H9 (cell line): Measurements from ENCODE around the gene OR10D3. TPM values are rescaled to one million over a fixed set of nuclear protein-coding genes. Genes with fewer than 3 reads are reported as not detected.

ENCODE experiments used
- DNase-seq: peaks from one replicate; pipeline ENCODE4 v3.0.0-alpha.2; 2017
- H2AFZ ChIP-seq: one replicate; pipeline ENCODE4 v1.6.1; 2013; ENCODE audit warnings: mild to moderate bottlenecking, low read length, control low read depth, moderate library complexity
- H2AK5ac ChIP-seq: 2 replicates; pipeline ENCODE4 v1.6.1; 2013; ENCODE audit warnings: low read length, control low read depth, mixed read lengths; ENCODE audit not compliant: insufficient read length
- H2BK120ac ChIP-seq: one replicate; pipeline ENCODE4 v1.6.1; 2013; ENCODE audit warnings: low read depth, mild to moderate bottlenecking, low read length, control low read depth, inconsistent platforms; ENCODE audit not compliant: poor library complexity, severe bottlenecking
- H2BK12ac ChIP-seq: 2 replicates; pipeline ENCODE4 v1.6.1; 2013; ENCODE audit warnings: low read length, control low read depth, mixed read lengths, low read depth; ENCODE audit not compliant: insufficient read length
- H2BK15ac ChIP-seq: 2 replicates; pipeline ENCODE4 v1.6.1; 2013; ENCODE audit warnings: low read depth, low read length, control low read depth
- H2BK20ac ChIP-seq: one replicate; pipeline ENCODE4 v1.6.1; 2013; ENCODE audit warnings: low read depth, mild to moderate bottlenecking, low read length, control low read depth, inconsistent platforms; ENCODE audit not compliant: poor library complexity, severe bottlenecking
- H2BK5ac ChIP-seq: 2 replicates; pipeline ENCODE4 v1.6.1; 2013; ENCODE audit warnings: low read length, control low read depth, mixed read lengths; ENCODE audit not compliant: insufficient read length
- H3K14ac ChIP-seq: 2 replicates; pipeline ENCODE4 v1.6.1; 2013; ENCODE audit warnings: low read length, control low read depth; ENCODE audit not compliant: insufficient read depth
- H3K18ac ChIP-seq: 2 replicates; pipeline ENCODE4 v1.6.1; 2013; ENCODE audit warnings: low read depth, mild to moderate bottlenecking, mixed read lengths, low read length, control low read depth; ENCODE audit not compliant: insufficient read length
- H3K23ac ChIP-seq: 2 replicates; pipeline ENCODE4 v1.6.1; 2013; ENCODE audit warnings: low read length, control low read depth, mixed read lengths, low read depth; ENCODE audit not compliant: insufficient read length
- H3K23me2 ChIP-seq: 2 replicates; pipeline ENCODE4 v1.6.1; 2013; ENCODE audit warnings: low read depth, mild to moderate bottlenecking, mixed read lengths, low read length, control low read depth; ENCODE audit not compliant: insufficient read length, poor library complexity, severe bottlenecking
- H3K27ac ChIP-seq: 2 replicates; pipeline ENCODE4 v1.5.1; 2013; ENCODE audit warnings: low read length, control low read depth, mixed read lengths, low read depth; ENCODE audit not compliant: insufficient read length
- H3K27me3 ChIP-seq: 2 replicates; pipeline ENCODE4 v1.6.1; 2013; ENCODE audit warnings: low read length, control low read depth, inconsistent platforms; ENCODE audit not compliant: insufficient read depth
- H3K4ac ChIP-seq: 2 replicates; pipeline ENCODE4 v1.6.1; 2013; ENCODE audit warnings: low read depth, mild to moderate bottlenecking, control low read depth, inconsistent platforms, low read length, moderate library complexity
- H3K4me1 ChIP-seq: 2 replicates; pipeline ENCODE4 v1.6.1; 2013; ENCODE audit warnings: low read length, control low read depth, inconsistent platforms; ENCODE audit not compliant: insufficient read depth
- H3K4me2 ChIP-seq: 2 replicates; pipeline ENCODE4 v1.6.1; 2013; ENCODE audit warnings: low read length, control low read depth, mixed read lengths; ENCODE audit not compliant: insufficient read length, insufficient read depth
- H3K56ac ChIP-seq: 2 replicates; pipeline ENCODE4 v1.6.1; 2013; ENCODE audit warnings: low read depth, mild to moderate bottlenecking, mixed read lengths, low read length, control low read depth; ENCODE audit not compliant: insufficient read length
- H3K79me1 ChIP-seq: 2 replicates; pipeline ENCODE4 v1.6.1; 2013; ENCODE audit warnings: low read depth, mild to moderate bottlenecking, moderate library complexity, low read length, control low read depth, inconsistent platforms; ENCODE audit not compliant: insufficient read depth, poor library complexity, severe bottlenecking
- H3K79me2 ChIP-seq: 2 replicates; pipeline ENCODE4 v1.6.1; 2013; ENCODE audit warnings: low read length, control low read depth, inconsistent platforms; ENCODE audit not compliant: insufficient read depth
- H3K9ac ChIP-seq: 2 replicates; pipeline ENCODE4 v1.6.1; 2013; ENCODE audit warnings: low read length, control low read depth, mixed read lengths; ENCODE audit not compliant: insufficient read length; ENCODE audit errors: extremely low read depth
- H3K9me3 ChIP-seq: one replicate; pipeline ENCODE4 v1.6.1; 2013; ENCODE audit warnings: low read depth, low read length, inconsistent platforms; ENCODE audit not compliant: control insufficient read depth
- H3T11ph ChIP-seq: one replicate; pipeline ENCODE4 v1.6.1; 2013; ENCODE audit warnings: mild to moderate bottlenecking, low read length, control low read depth, inconsistent platforms
- H4K20me1 ChIP-seq: one replicate; pipeline ENCODE4 v1.6.1; 2013; ENCODE audit not compliant: control insufficient read depth, insufficient read length, insufficient read depth
- H4K5ac ChIP-seq: 2 replicates; pipeline ENCODE4 v1.6.1; 2013; ENCODE audit warnings: low read depth, mild to moderate bottlenecking, mixed read lengths, low read length, control low read depth; ENCODE audit not compliant: insufficient read length
- H4K8ac ChIP-seq: replicated peaks from 2 replicates; pipeline ENCODE4 v1.6.1; 2013; ENCODE audit warnings: low read length, control low read depth, mixed read lengths, low read depth; ENCODE audit not compliant: insufficient read length
- H4K91ac ChIP-seq: 2 replicates; pipeline ENCODE4 v1.6.1; 2013; ENCODE audit warnings: low read depth, mild to moderate bottlenecking, moderate library complexity, mixed read lengths, low read length, control low read depth; ENCODE audit not compliant: insufficient read length
- H3K27ac Mint-ChIP-seq, 3 experiments: 2 replicates in 2 of 3; 3 replicates in 1 of 3; pipeline ENCODE4 v1.8.0; 2020 to 2021; ENCODE audit warnings: mixed read lengths in 3 of 3, mild to moderate bottlenecking in 1 of 3, moderate library complexity in 1 of 3
- H3K27me3 Mint-ChIP-seq: 2 replicates; pipeline ENCODE4 v1.8.0; 2021; ENCODE audit warnings: low read depth, mild to moderate bottlenecking, moderate library complexity, mixed read lengths
- H3K36me3 Mint-ChIP-seq, 3 experiments: 2 replicates in 2 of 3; 3 replicates in 1 of 3; pipeline ENCODE4 v1.8.0; 2020 to 2021; ENCODE audit warnings: low read depth in 3 of 3, mixed read lengths in 3 of 3; ENCODE audit not compliant: insufficient read depth in 1 of 3
- H3K4me1 Mint-ChIP-seq, 2 experiments: 2 replicates each; pipeline ENCODE4 v1.8.0; 2020; ENCODE audit warnings: mixed read lengths in 2 of 2
- H3K4me3 Mint-ChIP-seq, 2 experiments: 2 replicates in 1 of 2; 3 replicates in 1 of 2; pipeline ENCODE4 v1.8.0; 2020 to 2021; ENCODE audit warnings: mild to moderate bottlenecking in 2 of 2, mixed read lengths in 2 of 2, moderate library complexity in 1 of 2
- H3K9me3 Mint-ChIP-seq, 2 experiments: 2 replicates in 1 of 2; 3 replicates in 1 of 2; pipeline ENCODE4 v1.8.0; 2020; ENCODE audit warnings: mild to moderate bottlenecking in 2 of 2, mixed read lengths in 2 of 2, moderate library complexity in 1 of 2
- WGBS: extraction: QIAGEN DNeasy Blood & Tissue Kit; methylation state at CpG from one replicate; pipeline ENCODE4 v1.1.7; 2013; ENCODE audit warnings: missing lambda C conversion rate, low lambda C conversion rate, mixed read lengths; ENCODE audit not compliant: insufficient read length; ENCODE audit errors: extremely low coverage; 5-methylcytosine and 5-hydroxymethylcytosine counted together
- total RNA-seq: library from RNA; stranded (reverse); gene quantifications from 2 replicates; pipeline ENCODE4 v1.2.1, GENCODE V29; 2021
- TF ChIP-seq, protein P1 (sequence below): fragments of 200-600 bp; sonication (generic); conservative IDR thresholded peaks from 3 replicates; pipeline ENCODE4 v1.8.0; 2021; ENCODE audit warnings: antibody characterized with exemption, mild to moderate bottlenecking

OR10D3 gene
- total RNA-seq, 1 experiment from 2014 or later, result not detected

- Histone ChIP-seq H3T11ph (no peak overlapping the region), H3K18ac (no peak overlapping the region), H3K56ac (no peak overlapping the region), H2BK120ac (no peak overlapping the region), H2BK12ac (no peak overlapping the region), H3K79me2 (0 out of 2 replicates have a peak, but pooled peaks cover 2% of the 10 kb centered on the region), H3K4ac (no peak overlapping the region), H3K23ac (no peak overlapping the region), H2AK5ac (no peak overlapping the region), H3K4me2 (no peak overlapping the region), H2BK15ac (no peak overlapping the region), H3K4me1 (no peaks in the 10 kb centered on the region), H4K5ac (no peak overlapping the region), H3K27ac (no peak overlapping the region), H3K27me3 (no peaks in the 10 kb centered on the region), H3K23me2 (no peaks in the 10 kb centered on the region), H4K20me1 (no peaks in the 10 kb centered on the region), H3K9me3 (no peaks in the 10 kb centered on the region), H2AFZ (no peak overlapping the region), H4K8ac (no peak overlapping the region), H3K9ac (no peak overlapping the region), H3K14ac (no peak overlapping the region), H3K79me1 (no peaks in the 10 kb centered on the region), H2BK20ac (no peak overlapping the region), H4K91ac (no peak overlapping the region), H2BK5ac (no peak overlapping the region)
- no CpG with 5 or more reads among the region's 3 CpGs for WGBS
- TF ChIP-seq, protein P1, sequence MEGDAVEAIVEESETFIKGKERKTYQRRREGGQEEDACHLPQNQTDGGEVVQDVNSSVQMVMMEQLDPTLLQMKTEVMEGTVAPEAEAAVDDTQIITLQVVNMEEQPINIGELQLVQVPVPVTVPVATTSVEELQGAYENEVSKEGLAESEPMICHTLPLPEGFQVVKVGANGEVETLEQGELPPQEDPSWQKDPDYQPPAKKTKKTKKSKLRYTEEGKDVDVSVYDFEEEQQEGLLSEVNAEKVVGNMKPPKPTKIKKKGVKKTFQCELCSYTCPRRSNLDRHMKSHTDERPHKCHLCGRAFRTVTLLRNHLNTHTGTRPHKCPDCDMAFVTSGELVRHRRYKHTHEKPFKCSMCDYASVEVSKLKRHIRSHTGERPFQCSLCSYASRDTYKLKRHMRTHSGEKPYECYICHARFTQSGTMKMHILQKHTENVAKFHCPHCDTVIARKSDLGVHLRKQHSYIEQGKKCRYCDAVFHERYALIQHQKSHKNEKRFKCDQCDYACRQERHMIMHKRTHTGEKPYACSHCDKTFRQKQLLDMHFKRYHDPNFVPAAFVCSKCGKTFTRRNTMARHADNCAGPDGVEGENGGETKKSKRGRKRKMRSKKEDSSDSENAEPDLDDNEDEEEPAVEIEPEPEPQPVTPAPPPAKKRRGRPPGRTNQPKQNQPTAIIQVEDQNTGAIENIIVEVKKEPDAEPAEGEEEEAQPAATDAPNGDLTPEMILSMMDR, result no peak
- no peak for DNase-seq
- H3K9me3 Mint-ChIP-seq, result peaks cover 0 to 2% of the 10 kb centered on the region in 2 experiments; a peak in 1 of 5 replicates
- no peak overlapping the region for H3K4me3 Mint-ChIP-seq
- no peak overlapping the region for H3K27ac Mint-ChIP-seq
- no peaks in the 10 kb centered on the region for H3K4me1 Mint-ChIP-seq
- H3K36me3 Mint-ChIP-seq, result 0 out of 7 replicates have a peak, but pooled peaks cover 0 to 2% (median 0%) of the 10 kb centered on the region in 3 experiments
- H3K27me3 Mint-ChIP-seq, result no peaks in the 10 kb centered on the region; the same call in 1 of the 2 replicates
Observed at GRCh38 chr11:124202951-124203350, 19.8 kb downstream of the OR10D3 start.
